Adrenal gland (tissue), 5 donors: ENCODE results near the gene WBP1L.

Experiments used
- POLR2A ChIP-seq, 2 donors: fragments of 450-650 bp; IDR thresholded peaks; one replicate each; pipeline ENCODE4 v1.6.1; 2017; ENCODE audit warnings: antibody characterized with exemption in 2 of 2, mild to moderate bottlenecking in 2 of 2, moderate library complexity in 1 of 2
- TF ChIP-seq, protein P1 (sequence below), 6 experiments: fragments of 450-650 bp in 4 of 6; fragments of 200-600 bp in 2 of 6; sonication (generic) in 1 of 6; IDR thresholded peaks; 1 replicate in 5 of 6; 2 replicates in 1 of 6; pipeline versions ENCODE4 v1.5.1 to v1.8.0; 2016 to 2021; ENCODE audit warnings: antibody characterized with exemption in 6 of 6, mild to moderate bottlenecking in 2 of 6, moderate library complexity in 1 of 6
- donor health status: DM: no; HTN: no; CAD: no.

DNA sequence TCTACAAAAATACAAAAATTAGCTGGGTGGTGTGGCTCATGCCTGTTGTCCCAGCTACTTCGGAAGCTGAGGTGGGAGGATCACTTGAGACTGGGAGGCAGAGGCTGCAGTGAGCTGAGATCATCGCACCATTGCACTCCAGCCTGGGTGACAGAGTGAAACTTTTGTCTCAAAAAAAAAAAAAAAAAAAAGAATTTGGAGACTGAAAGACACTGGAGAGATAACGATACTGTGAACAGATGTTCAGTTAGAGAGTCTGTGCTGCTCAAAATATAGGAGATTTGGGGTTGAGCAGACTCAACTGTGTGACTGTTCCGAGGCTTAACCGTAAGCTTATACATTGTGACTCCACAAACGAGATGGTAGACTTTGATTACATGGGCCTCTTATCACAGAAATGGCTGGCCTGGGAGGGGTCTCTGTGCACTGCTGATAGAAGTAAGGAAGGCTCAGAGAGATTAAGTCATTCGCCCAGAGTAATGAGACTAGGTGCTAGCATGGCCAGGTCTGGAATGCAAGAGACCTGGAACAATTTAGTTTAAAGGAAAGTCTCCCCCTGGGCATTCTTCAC is 19.4 kb downstream of the WBP1L start:
- TF ChIP-seq, protein P1, sequence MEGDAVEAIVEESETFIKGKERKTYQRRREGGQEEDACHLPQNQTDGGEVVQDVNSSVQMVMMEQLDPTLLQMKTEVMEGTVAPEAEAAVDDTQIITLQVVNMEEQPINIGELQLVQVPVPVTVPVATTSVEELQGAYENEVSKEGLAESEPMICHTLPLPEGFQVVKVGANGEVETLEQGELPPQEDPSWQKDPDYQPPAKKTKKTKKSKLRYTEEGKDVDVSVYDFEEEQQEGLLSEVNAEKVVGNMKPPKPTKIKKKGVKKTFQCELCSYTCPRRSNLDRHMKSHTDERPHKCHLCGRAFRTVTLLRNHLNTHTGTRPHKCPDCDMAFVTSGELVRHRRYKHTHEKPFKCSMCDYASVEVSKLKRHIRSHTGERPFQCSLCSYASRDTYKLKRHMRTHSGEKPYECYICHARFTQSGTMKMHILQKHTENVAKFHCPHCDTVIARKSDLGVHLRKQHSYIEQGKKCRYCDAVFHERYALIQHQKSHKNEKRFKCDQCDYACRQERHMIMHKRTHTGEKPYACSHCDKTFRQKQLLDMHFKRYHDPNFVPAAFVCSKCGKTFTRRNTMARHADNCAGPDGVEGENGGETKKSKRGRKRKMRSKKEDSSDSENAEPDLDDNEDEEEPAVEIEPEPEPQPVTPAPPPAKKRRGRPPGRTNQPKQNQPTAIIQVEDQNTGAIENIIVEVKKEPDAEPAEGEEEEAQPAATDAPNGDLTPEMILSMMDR (IDR thresholded peaks at IDR 0.05) = no peak
- no peak for TF ChIP-seq POLR2A (IDR thresholded peaks at IDR 0.05)
